NCI-H1105 (cell line): ENCODE data around the gene NCCRP1.

Experiments
- DNase-seq: peaks from one replicate; lab custom pipeline; 2025; lab: John Stamatoyannopoulos, UW

The NCCRP1 gene

GRCh38 chr19:39246951-39247669 is 50.3 kb downstream of the NCCRP1 start:
- peak; percentile 27 for DNase-seq

- DNase-seq = no peak
Measured at GRCh38 chr19:39247701-39248664, 51.2 kb downstream of the NCCRP1 start.

- no peak for DNase-seq
Measured at GRCh38 chr19:39248806-39249205, 52.0 kb downstream of the NCCRP1 start, which contains the start of gene IFNL4. TSS of gene IFNL4 (minus strand) at chr19:39248856.

GRCh38 chr19:39251081-39251480 is 54.3 kb downstream of the NCCRP1 start:
- DNase-seq = no peak
